Effector CD8-positive, alpha-beta T cell (primary cell): ENCODE data around the gene SRRM2.
"Not testable (repeated sequence)": the region's sequence is repeated elsewhere in the genome, so short reads cannot be mapped to it uniquely, and the experiment has no call there.

ENCODE experiments used
- DNase-seq: peaks from one replicate; lab custom pipeline; 2025; lab: John Stamatoyannopoulos, UW

SRRM2 gene

DNA sequence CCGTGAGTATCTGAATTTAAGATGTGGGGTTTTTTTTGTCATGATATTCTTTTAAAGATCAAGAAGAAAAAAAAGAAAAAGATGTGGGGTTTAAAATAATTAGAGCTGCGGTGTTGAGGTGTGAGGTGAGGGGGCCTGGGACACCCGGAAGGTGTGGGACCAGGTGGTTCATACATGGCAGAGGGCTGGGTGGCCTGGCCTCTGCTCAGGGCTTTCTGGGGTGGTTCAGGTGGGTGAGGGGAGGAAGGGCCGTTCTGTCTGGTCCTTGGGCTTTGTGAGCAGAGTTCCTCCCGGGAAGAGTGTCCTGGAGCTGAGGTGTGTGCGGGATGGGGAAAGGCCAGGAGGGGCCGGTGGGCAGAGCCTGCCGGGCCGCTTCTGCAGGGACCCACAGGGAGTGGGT is 37.4 kb upstream of the SRRM2 start:
- no peak for DNase-seq

- peak; percentile 80 for DNase-seq
These were observed 36.9 kb upstream of the SRRM2 start for GRCh38 chr16:2715519-2715918.

- no peak for DNase-seq
These were observed 36.2 kb upstream of the SRRM2 start for GRCh38 chr16:2715966-2716885.

DNA sequence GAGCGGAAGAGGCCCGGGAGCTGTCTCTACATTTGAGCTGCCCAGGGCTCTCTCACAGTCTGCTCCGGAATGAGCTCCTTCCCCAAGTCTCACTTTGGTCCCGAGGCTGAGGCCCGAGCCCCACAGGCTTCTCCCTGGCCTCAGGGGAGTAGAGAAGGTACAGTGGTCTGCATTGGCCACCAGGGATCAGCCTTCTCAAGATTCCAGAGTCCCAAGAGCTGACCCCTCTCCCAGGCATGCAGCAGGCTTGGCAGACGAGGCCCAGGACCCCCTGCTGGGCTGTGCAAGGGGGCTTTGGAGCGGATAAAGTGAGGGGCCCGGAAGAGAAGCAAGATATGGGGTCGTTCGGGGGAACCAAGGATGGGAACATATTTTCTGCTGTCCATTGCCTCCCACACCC is 35.5 kb upstream of the SRRM2 start:
- no peak for DNase-seq

- DNase-seq, result no peak
These were observed 34.8 kb upstream of the SRRM2 start for GRCh38 chr16:2717383-2718263.

- no peak for DNase-seq
These were observed 32.9 kb upstream of the SRRM2 start for GRCh38 chr16:2719328-2720063.

DNA sequence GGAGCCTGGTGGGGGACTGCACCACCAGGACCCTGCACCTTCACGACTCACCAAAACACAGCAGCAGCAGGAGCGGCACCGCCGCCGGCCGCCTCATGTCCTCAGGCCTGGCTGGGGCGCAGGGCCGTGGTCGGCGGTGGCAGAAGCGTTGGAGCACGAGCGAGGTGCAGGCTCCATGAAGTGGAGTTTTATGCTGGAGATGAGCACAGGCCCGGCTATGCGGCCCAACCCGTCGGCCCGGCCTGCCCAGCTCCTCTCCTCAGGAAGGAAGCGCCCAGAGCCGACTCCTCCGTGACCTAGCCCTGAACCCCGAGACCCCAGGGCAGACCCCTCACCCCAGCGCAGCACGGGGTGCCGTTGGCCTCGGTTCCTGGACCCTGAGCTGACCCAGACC is 32.4 kb upstream of the SRRM2 start, which contains the start of gene PRSS27:
PRSS27 (minus strand) TSS at position 161 of the 394 bp plus-strand sequence; CDS start at position 97, 64 bp downstream.
- no peak for DNase-seq

GRCh38 chr16:2720719-2721633 is 31.5 kb upstream of the SRRM2 start:
- DNase-seq, result peak; percentile 83

DNA sequence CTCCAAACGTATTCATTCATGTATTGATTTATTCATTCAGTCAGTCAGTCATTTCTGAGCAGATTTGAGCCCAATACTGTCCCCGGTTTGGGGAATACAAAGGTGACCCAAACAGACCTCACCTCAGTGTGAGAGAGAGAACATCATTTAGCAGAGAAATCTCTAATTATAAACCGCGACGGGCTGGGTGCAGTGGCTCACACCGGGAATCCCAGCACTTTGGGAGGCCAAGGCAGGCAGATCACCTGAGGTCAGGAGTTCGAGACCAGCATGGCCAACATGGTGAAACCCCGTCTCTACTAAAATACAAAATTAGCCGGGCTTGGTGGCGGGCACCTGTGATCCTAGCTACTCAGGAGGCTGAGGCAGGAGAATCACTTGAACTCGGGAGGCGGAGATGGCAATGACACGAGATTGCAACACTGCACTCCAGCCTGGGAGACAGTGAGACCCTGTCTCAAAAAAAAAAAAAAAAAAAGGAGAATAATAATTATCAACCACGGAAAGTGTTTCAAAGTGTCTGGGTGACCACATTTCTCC is 30.7 kb upstream of the SRRM2 start:
- not testable (repeated sequence) for DNase-seq

GRCh38 chr16:2724088-2724676 is 28.3 kb upstream of the SRRM2 start:
- DNase-seq, result no peak

GRCh38 chr16:2724816-2725348 is 27.6 kb upstream of the SRRM2 start:
- no peak for DNase-seq

- DNase-seq, result no peak
These were observed 25.5 kb upstream of the SRRM2 start for GRCh38 chr16:2726923-2727322.

- no peak for DNase-seq
These were observed 24.4 kb upstream of the SRRM2 start for GRCh38 chr16:2728034-2728433.

GRCh38 chr16:2734844-2735515 is 17.5 kb upstream of the SRRM2 start:
- no peak for DNase-seq

GRCh38 chr16:2736476-2737237 is 15.8 kb upstream of the SRRM2 start:
- no peak for DNase-seq

DNA sequence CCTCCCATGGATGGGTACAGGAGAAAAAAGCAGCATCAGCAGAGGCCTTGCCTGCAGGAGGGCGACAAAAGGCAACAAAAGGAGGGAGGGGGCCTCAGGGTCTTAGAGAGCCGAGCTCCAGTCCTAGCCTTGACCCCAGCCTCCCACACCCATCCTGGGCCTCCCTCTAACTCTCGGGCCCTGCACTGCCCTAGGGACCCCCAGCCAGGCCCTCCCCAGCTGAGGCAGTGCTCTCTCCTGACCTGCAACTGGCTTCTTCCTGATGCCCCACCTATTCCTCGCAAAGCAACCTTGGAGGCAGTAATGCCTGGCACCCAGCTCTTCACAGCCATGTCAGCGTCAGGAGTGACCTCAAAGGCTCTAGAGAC is 15.2 kb upstream of the SRRM2 start:
- no peak for DNase-seq

DNA sequence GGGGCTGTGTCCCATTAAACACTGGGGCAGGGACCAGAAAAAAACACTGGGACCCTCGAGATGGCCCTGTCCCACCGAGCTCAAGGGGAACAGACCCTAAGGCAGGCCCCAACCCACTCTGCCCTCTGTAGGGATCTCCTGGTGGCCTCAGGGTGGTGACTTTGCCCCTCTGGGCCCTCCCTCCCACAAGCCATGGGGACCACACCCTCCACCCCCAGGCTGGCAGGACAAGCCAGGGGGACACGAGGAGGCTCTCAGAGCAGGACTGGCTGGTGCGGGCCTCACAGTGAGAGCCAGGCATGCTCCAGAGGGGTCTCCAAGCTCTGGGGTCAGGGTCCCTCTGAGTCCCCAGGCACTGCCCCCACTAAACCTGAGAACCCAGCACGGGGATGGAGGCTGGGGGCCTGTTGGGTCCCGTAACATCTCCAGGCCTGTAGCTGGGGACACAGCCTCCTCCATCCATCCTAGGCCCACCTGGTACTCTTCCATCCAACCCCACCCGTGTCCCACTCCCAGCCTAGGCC is 14.5 kb upstream of the SRRM2 start:
- no peak for DNase-seq

- DNase-seq, result no peak
These were observed 13.8 kb upstream of the SRRM2 start for GRCh38 chr16:2738615-2739014.
